Ovary (tissue), 3 donors: Measurements from ENCODE around the gene BMPR1A.

ENCODE experiments used
- CTCF ChIP-seq, 3 donors: fragments of 450-650 bp in 2 of 3; fragments of 200-600 bp in 1 of 3; IDR thresholded peaks; one replicate each; pipeline versions ENCODE4 v1.5.1 to v1.8.0; 2016 to 2022; ENCODE audit warnings: antibody characterized with exemption in 3 of 3, mild to moderate bottlenecking in 1 of 3
- EP300 ChIP-seq: sonication (generic); formaldehyde crosslinking; IDR thresholded peaks from one replicate; pipeline ENCODE4 v1.6.1; 2017; ENCODE audit warnings: antibody characterized with exemption
- POLR2A ChIP-seq: fragments of 450-650 bp; IDR thresholded peaks from one replicate; pipeline ENCODE4 v1.6.1; 2017; ENCODE audit warnings: antibody characterized with exemption, mild to moderate bottlenecking, moderate library complexity
- donor health status: DM: no; HTN: no; CAD: no.

DNA sequence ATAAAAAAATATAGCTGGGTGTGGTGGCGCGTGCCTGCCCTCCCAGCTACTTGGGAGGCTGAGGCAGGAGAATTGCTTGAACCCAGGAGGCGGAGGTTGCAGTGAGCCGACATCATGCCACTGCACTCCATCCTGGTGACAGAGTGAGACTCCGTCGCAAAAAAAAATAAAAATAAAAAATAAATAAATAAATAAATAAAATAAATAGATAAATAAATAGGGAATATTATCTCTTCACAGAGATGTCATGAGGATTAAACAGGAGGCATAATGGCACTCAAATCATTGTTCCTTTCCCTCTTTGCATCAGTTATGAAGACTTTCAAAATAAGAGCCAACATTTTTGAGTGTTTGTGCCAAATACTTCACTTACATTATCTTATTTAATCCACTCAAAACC lies 32.0 kb upstream of the BMPR1A start:
- TF ChIP-seq CTCF (IDR thresholded peaks at IDR 0.05) (no peak), POLR2A (no peak), EP300 (no peak)
